HG02763 (cell line): ENCODE measurements around the gene TP73.
A peak's percentile ranks its signal among the peaks of the same experiment; 100 is the strongest.

Source experiments
- ATAC-seq: cut with Tn5 transposase; IDR thresholded peaks from one replicate; pipeline ENCODE4 v1.9.1; 2021; ENCODE audit warnings: mild to moderate bottlenecking, moderate library complexity; ENCODE audit not compliant: unreplicated experiment

Gene TP73

GRCh38 chr1:3759164-3759563, 106.8 kb downstream of the TP73 start:
- ATAC-seq = no peak

- ATAC-seq = no peak
Observed at GRCh38 chr1:3759796-3760195, 107.5 kb downstream of the TP73 start.

GRCh38 chr1:3761296-3762010, 109.1 kb downstream of the TP73 start:
- ATAC-seq = no peak

- ATAC-seq = no peak
Observed at GRCh38 chr1:3762151-3762872, 110.0 kb downstream of the TP73 start.

- no peak for ATAC-seq
Observed at GRCh38 chr1:3762873-3763228, 110.5 kb downstream of the TP73 start.

GRCh38 chr1:3763351-3764125, 111.2 kb downstream of the TP73 start:
- no peak for ATAC-seq

- no peak for ATAC-seq
Observed at GRCh38 chr1:3767328-3767925, 115.1 kb downstream of the TP73 start.

GRCh38 chr1:3768811-3769390, 116.6 kb downstream of the TP73 start:
- no peak for ATAC-seq

GRCh38 chr1:3770047-3770765, 117.9 kb downstream of the TP73 start:
- no peak for ATAC-seq

GRCh38 chr1:3771108-3772026, 119.1 kb downstream of the TP73 start:
- ATAC-seq = no peak

GRCh38 chr1:3772027-3772714, 119.9 kb downstream of the TP73 start:
- ATAC-seq = peak; percentile 49

GRCh38 chr1:3772715-3773571, 120.6 kb downstream of the TP73 start, which contains the start of gene SMIM1:
SMIM1 (plus strand) TSS chr1:3772749; CDS start chr1:3775374, 2,625 bp downstream.
- peak; percentile 8 for ATAC-seq

- ATAC-seq = no peak
Observed at GRCh38 chr1:3773572-3774275, 121.4 kb downstream of the TP73 start.

- ATAC-seq = no peak
Observed at GRCh38 chr1:3774276-3774945, 122.1 kb downstream of the TP73 start.

GRCh38 chr1:3774946-3775489, 122.7 kb downstream of the TP73 start:
- ATAC-seq = no peak
